Measurements from ENCODE around the gene KIAA1755. TPM values are rescaled to one million over a fixed set of nuclear protein-coding genes. Genes with fewer than 3 reads are reported as not detected.

Gene KIAA1755, protein sequence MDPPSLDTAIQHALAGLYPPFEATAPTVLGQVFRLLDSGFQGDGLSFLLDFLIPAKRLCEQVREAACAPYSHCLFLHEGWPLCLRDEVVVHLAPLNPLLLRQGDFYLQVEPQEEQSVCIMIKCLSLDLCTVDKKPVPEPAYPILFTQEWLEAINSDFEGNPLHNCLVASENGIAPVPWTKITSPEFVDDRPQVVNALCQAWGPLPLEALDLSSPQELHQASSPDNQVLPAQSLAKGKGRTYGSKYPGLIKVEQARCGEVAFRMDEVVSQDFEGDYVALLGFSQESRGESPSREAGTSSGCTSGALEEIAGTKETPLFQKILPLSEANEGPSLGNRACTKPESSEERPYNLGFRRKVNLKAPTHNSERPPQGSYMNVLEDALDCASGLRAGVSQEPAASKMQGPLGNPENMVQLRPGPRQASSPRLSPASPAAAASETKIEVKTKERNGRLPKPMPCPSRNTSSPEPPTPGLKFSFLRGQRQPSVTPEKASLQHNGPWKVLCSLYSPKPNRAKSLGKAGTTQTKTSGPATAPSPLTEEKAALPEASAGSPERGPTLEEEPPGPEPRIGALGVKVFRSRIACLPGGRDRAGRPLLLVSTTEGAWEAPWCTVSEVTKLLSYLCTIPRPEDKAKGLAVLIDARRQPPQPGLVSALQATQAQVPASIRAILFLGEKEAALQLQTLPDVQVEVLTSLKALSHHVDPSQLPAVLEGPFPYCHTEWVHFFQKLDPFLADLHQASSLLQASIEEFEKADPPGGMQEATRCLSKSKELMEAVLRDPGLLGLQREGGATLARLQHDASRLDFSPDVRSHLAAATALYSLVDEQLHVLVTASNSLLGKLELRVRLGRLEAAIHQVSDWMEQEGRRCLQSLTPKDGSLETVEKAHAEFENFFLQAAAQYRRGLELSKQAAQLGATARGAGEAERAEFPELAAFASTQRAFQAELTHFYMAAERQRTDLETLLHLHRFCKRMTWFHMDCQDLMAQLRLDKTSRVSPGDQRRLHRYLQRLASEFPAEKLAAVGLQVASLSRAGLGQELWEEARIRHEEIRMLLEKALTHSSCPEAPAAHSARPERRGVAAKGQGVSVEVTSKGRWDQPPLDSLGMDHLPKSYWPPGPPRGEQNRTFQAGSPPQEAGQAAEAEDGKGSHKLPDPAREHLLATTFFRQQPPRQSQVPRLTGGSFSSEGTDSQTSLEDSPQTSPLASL
- total RNA-seq, result under 1 TPM; 0.78 to 0.99 TPM

DNA sequence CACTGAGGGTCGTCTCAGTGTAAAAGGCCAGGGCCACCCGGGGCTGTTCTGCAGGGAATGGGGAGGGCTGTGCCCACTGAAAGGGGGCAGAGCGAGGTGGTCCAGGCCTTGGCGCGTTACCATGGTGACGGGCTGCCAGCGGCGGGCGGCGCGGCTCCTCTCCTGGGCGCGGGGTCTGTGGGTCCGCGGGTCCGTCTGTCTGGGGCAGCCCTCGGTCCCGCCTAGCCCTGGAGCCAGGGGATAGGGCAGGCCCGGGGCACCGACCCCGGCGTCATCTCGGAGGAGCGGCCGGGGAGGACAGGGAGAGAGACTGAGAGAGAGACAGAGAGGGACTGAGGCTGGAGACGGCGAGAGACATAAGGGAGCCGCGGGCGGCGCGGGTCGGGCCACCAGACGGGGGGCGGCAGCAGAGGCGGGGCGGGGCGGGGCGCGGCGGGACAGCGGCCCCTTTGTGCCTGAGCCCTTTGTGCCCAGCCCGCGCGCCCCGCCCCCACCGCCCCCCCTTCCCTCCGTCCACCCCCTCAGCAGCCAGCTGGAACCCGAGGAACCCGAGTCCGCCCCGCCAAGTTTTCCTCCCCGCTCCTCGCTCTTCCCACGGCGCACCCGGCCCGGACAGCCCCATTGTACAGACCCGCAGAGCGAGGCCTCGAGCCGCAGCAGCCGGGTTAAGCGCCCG is at the start of gene KIAA1755:
Gene KIAA1755, minus strand, starts transcription at position 358 of the 676 bp plus-strand sequence. Its CDS starts 235 bp downstream, at position 123.
- 5 to 7% methylated on average over 22 to 61 of the region's 65 CpGs for WGBS, 2 donors
- ATAC-seq, result peak; percentile 15

GRCh38 chr20:38308447-38308846 is 47.9 kb upstream of the KIAA1755 start:
- Histone ChIP-seq H3K4me1 (no peaks in the 10 kb centered on the region), H3K27me3 (peaks cover 0 to 3% of the 10 kb centered on the region in 2 donors), H3K36me3 (replicated peaks in 1 of 2; ENCODE audit: insufficient read depth in 1 of 2, low read depth in 2 of 2) (no peaks in the 10 kb centered on the region), H3K9me3 (no peaks in the 10 kb centered on the region), H3K27ac (no peak overlapping the region), H3K4me3 (no peak overlapping the region)
- ATAC-seq (no peak), DNase-seq (no peak)
- intact Hi-C loops (cut with DNase I), result no loop called here
- 14 to 79% methylated on average over 1 of the region's 1 CpG for WGBS, 2 donors
- TF ChIP-seq POLR2A (IDR thresholded peaks at IDR 0.05) (no peak), CTCF (IDR thresholded peaks at IDR 0.05) (no peak)

More for the DNA sequence above, at the start of gene KIAA1755:
- no peak within 1 kb of the TSS for H3K4me3 ChIP-seq
- H3K27me3 ChIP-seq, result peaks cover 0 to 8% of the 10 kb centered on the region in 2 donors
- no peaks in the 10 kb centered on the region for H3K9me3 ChIP-seq
- H3K27ac ChIP-seq, result no peak within 1 kb of the TSS
- H3K36me3 ChIP-seq (replicated peaks in 1 of 2; ENCODE audit: insufficient read depth in 1 of 2, low read depth in 2 of 2), result no peaks in the 10 kb centered on the region
- no peak for TF ChIP-seq POLR2A (IDR thresholded peaks at IDR 0.05)
- TF ChIP-seq CTCF (IDR thresholded peaks at IDR 0.05), result no peak
- intact Hi-C loops (cut with DNase I), result no loop called here
- no peak for DNase-seq
- no peaks in the 10 kb centered on the region for H3K4me1 ChIP-seq

- Histone ChIP-seq H3K27me3 (peaks cover 0 to 3% of the 10 kb centered on the region in 2 donors), H3K9me3 (no peaks in the 10 kb centered on the region), H3K4me1 (no peaks in the 10 kb centered on the region), H3K36me3 (replicated peaks in 1 of 2; ENCODE audit: insufficient read depth in 1 of 2, low read depth in 2 of 2) (no peaks in the 10 kb centered on the region), H3K27ac (no peak overlapping the region), H3K4me3 (no peak overlapping the region)
- no peak for TF ChIP-seq POLR2A (IDR thresholded peaks at IDR 0.05)
- no peak for TF ChIP-seq CTCF (IDR thresholded peaks at IDR 0.05)
- intact Hi-C loops (cut with DNase I), result no loop called here
- 61 to 80% methylated on average over 1 to 4 of the region's 4 CpGs for WGBS, 2 donors
- ATAC-seq (no peak), DNase-seq (no peak)
Measured at GRCh38 chr20:38308047-38308438, 47.5 kb upstream of the KIAA1755 start.

GRCh38 chr20:38307371-38308046 is 47.0 kb upstream of the KIAA1755 start:
- DNase-seq (no peak), ATAC-seq (no peak)
- intact Hi-C loops (cut with DNase I), result no loop called here
- no peaks in the 10 kb centered on the region for H3K4me1 ChIP-seq
- H3K9me3 ChIP-seq, result no peaks in the 10 kb centered on the region
- no peak for TF ChIP-seq POLR2A (IDR thresholded peaks at IDR 0.05)
- TF ChIP-seq CTCF (IDR thresholded peaks at IDR 0.05), result no peak
- 66 to 75% methylated on average over 5 to 8 of the region's 8 CpGs for WGBS, 2 donors
- no peaks in the 10 kb centered on the region for H3K36me3 ChIP-seq (replicated peaks in 1 of 2; ENCODE audit: insufficient read depth in 1 of 2, low read depth in 2 of 2)
- no peak overlapping the region for H3K4me3 ChIP-seq
- peaks cover 0 to 3% of the 10 kb centered on the region in 2 donors for H3K27me3 ChIP-seq
- no peak overlapping the region for H3K27ac ChIP-seq

All from body of pancreas (tissue), 4 donors.